ENCODE measurements around the gene TIPRL. TPM values are rescaled to one million over a fixed set of nuclear protein-coding genes. Genes with fewer than 3 reads are reported as not detected.
A peak's percentile ranks its signal among the peaks of the same experiment; 100 is the strongest.

TIPRL gene
- total and polyA plus RNA-seq, 9 of the 15 experiments (the other 6 are each of a cell fraction or from before 2014, with no cell fraction given) = 41.4 to 90.2 (median 69.9) TPM

DNA sequence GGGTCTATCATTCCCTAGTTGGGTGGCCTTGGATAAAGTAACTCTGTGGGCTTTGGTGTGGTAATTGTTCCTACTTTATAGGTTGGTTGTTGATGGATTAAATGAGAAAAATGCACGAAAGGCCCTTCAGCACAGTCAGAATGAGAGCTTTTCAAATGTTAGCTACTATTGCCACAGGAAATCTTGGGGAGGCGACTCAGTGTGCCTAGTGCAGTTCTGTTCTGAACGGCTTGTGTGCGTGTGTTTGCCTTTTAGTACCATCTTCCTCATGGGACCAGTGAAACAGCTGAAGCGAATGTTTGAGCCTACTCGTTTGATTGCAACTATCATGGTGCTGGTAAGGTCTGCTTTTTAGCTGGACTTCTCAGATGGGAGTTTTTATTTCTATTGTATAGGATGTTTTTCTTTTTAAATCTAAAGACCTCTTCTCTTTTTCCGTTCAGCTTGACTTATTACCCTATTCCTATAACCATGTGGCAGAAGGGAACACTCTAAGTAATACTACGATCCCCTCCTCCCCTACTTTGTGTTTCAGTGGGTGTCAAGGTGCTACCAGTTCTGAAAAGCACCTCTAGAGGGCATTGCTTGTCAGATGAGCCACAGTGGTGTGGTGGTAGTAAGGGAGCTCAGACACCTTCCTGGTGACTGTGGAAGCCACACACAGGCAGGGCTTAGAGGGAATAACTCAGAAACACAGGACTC, 56.2 kb downstream of the TIPRL start (continued):
- TF ChIP-seq, protein P1, sequence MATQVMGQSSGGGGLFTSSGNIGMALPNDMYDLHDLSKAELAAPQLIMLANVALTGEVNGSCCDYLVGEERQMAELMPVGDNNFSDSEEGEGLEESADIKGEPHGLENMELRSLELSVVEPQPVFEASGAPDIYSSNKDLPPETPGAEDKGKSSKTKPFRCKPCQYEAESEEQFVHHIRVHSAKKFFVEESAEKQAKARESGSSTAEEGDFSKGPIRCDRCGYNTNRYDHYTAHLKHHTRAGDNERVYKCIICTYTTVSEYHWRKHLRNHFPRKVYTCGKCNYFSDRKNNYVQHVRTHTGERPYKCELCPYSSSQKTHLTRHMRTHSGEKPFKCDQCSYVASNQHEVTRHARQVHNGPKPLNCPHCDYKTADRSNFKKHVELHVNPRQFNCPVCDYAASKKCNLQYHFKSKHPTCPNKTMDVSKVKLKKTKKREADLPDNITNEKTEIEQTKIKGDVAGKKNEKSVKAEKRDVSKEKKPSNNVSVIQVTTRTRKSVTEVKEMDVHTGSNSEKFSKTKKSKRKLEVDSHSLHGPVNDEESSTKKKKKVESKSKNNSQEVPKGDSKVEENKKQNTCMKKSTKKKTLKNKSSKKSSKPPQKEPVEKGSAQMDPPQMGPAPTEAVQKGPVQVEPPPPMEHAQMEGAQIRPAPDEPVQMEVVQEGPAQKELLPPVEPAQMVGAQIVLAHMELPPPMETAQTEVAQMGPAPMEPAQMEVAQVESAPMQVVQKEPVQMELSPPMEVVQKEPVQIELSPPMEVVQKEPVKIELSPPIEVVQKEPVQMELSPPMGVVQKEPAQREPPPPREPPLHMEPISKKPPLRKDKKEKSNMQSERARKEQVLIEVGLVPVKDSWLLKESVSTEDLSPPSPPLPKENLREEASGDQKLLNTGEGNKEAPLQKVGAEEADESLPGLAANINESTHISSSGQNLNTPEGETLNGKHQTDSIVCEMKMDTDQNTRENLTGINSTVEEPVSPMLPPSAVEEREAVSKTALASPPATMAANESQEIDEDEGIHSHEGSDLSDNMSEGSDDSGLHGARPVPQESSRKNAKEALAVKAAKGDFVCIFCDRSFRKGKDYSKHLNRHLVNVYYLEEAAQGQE (IDR thresholded peaks at IDR 0.05; ENCODE audit: borderline replicate concordance) = peak; percentile 71; the same call in 1 of the 2 replicates
- TF ChIP-seq, protein P1 (CRISPR knock-in tag; IDR thresholded peaks at IDR 0.05; ENCODE audit: low read depth) = no peak
- no peak for TF ChIP-seq PHF21A (IDR thresholded peaks at IDR 0.05; ENCODE audit: borderline replicate concordance, low read depth)
- TF ChIP-seq, protein P2, sequence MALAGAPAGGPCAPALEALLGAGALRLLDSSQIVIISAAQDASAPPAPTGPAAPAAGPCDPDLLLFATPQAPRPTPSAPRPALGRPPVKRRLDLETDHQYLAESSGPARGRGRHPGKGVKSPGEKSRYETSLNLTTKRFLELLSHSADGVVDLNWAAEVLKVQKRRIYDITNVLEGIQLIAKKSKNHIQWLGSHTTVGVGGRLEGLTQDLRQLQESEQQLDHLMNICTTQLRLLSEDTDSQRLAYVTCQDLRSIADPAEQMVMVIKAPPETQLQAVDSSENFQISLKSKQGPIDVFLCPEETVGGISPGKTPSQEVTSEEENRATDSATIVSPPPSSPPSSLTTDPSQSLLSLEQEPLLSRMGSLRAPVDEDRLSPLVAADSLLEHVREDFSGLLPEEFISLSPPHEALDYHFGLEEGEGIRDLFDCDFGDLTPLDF (CRISPR knock-in tag; IDR thresholded peaks at IDR 0.05) = no peak
- no peak for TF ChIP-seq CREB1 (IDR thresholded peaks at IDR 0.05)
- peak; percentile 37; the same call in 1 of the 2 replicates for TF ChIP-seq CREB1 (CRISPR knock-in tag; IDR thresholded peaks at IDR 0.05)
- no peak for TF ChIP-seq RBM22 (IDR thresholded peaks at IDR 0.05; ENCODE audit: low read depth, low read length, poor library complexity, severe bottlenecking)
- TF ChIP-seq, protein P3, sequence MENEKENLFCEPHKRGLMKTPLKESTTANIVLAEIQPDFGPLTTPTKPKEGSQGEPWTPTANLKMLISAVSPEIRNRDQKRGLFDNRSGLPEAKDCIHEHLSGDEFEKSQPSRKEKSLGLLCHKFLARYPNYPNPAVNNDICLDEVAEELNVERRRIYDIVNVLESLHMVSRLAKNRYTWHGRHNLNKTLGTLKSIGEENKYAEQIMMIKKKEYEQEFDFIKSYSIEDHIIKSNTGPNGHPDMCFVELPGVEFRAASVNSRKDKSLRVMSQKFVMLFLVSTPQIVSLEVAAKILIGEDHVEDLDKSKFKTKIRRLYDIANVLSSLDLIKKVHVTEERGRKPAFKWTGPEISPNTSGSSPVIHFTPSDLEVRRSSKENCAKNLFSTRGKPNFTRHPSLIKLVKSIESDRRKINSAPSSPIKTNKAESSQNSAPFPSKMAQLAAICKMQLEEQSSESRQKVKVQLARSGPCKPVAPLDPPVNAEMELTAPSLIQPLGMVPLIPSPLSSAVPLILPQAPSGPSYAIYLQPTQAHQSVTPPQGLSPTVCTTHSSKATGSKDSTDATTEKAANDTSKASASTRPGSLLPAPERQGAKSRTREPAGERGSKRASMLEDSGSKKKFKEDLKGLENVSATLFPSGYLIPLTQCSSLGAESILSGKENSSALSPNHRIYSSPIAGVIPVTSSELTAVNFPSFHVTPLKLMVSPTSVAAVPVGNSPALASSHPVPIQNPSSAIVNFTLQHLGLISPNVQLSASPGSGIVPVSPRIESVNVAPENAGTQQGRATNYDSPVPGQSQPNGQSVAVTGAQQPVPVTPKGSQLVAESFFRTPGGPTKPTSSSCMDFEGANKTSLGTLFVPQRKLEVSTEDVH (IDR thresholded peaks at IDR 0.05; ENCODE audit: low read depth, partially characterized antibody) = no peak
- peak; percentile 26 to 45; a peak in 1 of 4 replicates for TF ChIP-seq MAZ (CRISPR knock-in tag; conservative IDR thresholded peaks at IDR 0.05 in 1 of 2, IDR thresholded peaks at IDR 0.05 in 1 of 2)
- TF ChIP-seq, protein P4, sequence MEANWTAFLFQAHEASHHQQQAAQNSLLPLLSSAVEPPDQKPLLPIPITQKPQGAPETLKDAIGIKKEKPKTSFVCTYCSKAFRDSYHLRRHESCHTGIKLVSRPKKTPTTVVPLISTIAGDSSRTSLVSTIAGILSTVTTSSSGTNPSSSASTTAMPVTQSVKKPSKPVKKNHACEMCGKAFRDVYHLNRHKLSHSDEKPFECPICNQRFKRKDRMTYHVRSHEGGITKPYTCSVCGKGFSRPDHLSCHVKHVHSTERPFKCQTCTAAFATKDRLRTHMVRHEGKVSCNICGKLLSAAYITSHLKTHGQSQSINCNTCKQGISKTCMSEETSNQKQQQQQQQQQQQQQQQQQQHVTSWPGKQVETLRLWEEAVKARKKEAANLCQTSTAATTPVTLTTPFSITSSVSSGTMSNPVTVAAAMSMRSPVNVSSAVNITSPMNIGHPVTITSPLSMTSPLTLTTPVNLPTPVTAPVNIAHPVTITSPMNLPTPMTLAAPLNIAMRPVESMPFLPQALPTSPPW (CRISPR knock-in tag; IDR thresholded peaks at IDR 0.05) = 0 out of 2 replicates have a peak, but pooled peaks have one; percentile 19
